Measurements from ENCODE around the gene PRDM16. TPM values are rescaled to one million over a fixed set of nuclear protein-coding genes. Genes with fewer than 3 reads are reported as not detected.

The PRDM16 gene
- total and polyA plus RNA-seq, 2 of the 13 experiments (the other 11 are each of a cell fraction or from before 2014, with no cell fraction given): 0.15 to 0.81 TPM

DNA sequence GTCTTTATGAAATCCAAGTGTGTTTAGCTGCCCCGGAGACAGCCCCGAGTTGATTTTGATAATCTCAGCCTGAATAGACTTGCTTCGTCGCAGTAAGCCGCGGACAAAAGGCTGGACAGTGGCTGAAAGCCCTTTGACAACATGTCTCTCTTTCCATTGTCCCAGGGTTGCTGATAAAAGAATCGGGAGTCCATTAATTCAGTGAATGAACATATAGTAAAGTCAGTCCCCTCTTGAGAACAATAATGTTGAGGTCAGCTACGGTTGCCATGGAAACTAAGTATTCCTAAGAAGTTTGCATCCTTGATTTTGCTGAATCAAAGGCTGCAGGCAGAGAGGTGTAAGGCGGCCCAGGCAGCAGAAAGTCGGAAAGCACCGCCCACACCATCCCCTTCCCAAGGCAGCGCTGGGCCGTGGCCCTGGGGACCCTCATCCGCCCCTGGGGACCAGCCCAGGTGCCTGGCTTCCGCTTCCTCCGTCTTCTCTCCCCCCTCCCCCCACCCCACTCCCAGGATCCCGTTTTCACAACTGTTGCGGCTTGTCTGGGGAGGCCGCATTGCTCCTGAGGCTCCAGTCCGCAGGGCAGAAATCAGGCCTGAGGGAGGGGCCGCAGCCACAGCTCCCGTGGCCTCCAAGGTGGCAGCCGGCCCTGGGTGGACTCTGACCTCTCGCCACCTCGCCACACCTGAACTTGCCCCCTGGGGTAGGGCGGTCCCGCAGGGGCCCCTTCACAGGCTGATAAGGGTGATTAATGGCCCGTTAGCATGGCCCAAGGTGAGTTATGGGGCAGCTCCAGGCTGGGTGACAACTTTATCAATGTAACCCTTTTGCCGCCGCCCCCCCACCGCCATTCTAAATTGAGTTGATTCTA lies 180.9 kb downstream of the PRDM16 start (continued):
- TF ChIP-seq, protein P1, sequence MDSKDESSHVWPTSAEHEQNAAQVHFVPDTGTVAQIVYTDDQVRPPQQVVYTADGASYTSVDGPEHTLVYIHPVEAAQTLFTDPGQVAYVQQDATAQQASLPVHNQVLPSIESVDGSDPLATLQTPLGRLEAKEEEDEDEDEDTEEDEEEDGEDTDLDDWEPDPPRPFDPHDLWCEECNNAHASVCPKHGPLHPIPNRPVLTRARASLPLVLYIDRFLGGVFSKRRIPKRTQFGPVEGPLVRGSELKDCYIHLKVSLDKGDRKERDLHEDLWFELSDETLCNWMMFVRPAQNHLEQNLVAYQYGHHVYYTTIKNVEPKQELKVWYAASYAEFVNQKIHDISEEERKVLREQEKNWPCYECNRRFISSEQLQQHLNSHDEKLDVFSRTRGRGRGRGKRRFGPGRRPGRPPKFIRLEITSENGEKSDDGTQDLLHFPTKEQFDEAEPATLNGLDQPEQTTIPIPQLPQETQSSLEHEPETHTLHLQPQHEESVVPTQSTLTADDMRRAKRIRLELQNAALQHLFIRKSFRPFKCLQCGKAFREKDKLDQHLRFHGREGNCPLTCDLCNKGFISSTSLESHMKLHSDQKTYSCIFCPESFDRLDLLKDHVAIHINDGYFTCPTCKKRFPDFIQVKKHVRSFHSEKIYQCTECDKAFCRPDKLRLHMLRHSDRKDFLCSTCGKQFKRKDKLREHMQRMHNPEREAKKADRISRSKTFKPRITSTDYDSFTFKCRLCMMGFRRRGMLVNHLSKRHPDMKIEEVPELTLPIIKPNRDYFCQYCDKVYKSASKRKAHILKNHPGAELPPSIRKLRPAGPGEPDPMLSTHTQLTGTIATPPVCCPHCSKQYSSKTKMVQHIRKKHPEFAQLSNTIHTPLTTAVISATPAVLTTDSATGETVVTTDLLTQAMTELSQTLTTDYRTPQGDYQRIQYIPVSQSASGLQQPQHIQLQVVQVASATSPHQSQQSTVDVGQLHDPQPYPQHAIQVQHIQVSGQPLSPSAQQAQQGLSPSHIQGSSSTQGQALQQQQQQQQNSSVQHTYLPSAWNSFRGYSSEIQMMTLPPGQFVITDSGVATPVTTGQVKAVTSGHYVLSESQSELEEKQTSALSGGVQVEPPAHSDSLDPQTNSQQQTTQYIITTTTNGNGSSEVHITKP (CRISPR knock-in tag; IDR thresholded peaks at IDR 0.05; ENCODE audit: low read depth): peak; percentile 22; the same call in 1 of the 2 replicates
- TF ChIP-seq ZNF17 (CRISPR knock-in tag; IDR thresholded peaks at IDR 0.05) (no peak), KMT2A (CRISPR knock-in tag; IDR thresholded peaks at IDR 0.05) (no peak), MZF1 (CRISPR knock-in tag; IDR thresholded peaks at IDR 0.05; ENCODE audit: borderline replicate concordance) (no peak), NRL (CRISPR knock-in tag; IDR thresholded peaks at IDR 0.05; ENCODE audit: borderline replicate concordance) (no peak), DPF2 (CRISPR knock-in tag; IDR thresholded peaks at IDR 0.05; ENCODE audit: borderline replicate concordance, low read depth) (no peak), MXI1 (IDR thresholded peaks at IDR 0.05; ENCODE audit: borderline replicate concordance, low read depth, low read length) (no peak; the same call in 2 of the 3 replicates), SCMH1 (CRISPR knock-in tag; IDR thresholded peaks at IDR 0.05; ENCODE audit: borderline replicate concordance) (no peak), ZNF75D (CRISPR knock-in tag; IDR thresholded peaks at IDR 0.05; ENCODE audit: borderline replicate concordance) (no peak), NFYB (CRISPR knock-in tag; IDR thresholded peaks at IDR 0.05) (no peak), ZNF282 (IDR thresholded peaks at IDR 0.05; ENCODE audit: partially characterized antibody) (no peak), EP300 (IDR thresholded peaks at IDR 0.05; ENCODE audit: low read depth in 2 of 2, low read length in 2 of 2) (peak in 1 of 2 experiments; percentile 79; a peak in 1 of 4 replicates), EP300 (CRISPR knock-in tag; IDR thresholded peaks at IDR 0.05; ENCODE audit: borderline replicate concordance) (no peak), CAMTA2 (CRISPR knock-in tag; IDR thresholded peaks at IDR 0.05; ENCODE audit: borderline replicate concordance) (no peak), ZNF33A (CRISPR knock-in tag; IDR thresholded peaks at IDR 0.05; ENCODE audit: borderline replicate concordance) (no peak), PLRG1 (conservative IDR thresholded peaks at IDR 0.05) (no peak), MBD4 (IDR thresholded peaks at IDR 0.05; ENCODE audit: borderline replicate concordance, low read length) (no peak), GFI1 (CRISPR knock-in tag; IDR thresholded peaks at IDR 0.05; ENCODE audit: borderline replicate concordance) (0 out of 2 replicates have a peak, but pooled peaks have one; percentile 24), ZFX (CRISPR knock-in tag; IDR thresholded peaks at IDR 0.05; ENCODE audit: low read depth) (peak; percentile 71), HNF4A (CRISPR knock-in tag; IDR thresholded peaks at IDR 0.05) (peak; percentile 94), CENPT (CRISPR knock-in tag; IDR thresholded peaks at IDR 0.05; ENCODE audit: low read depth) (no peak), ZNF501 (CRISPR knock-in tag; IDR thresholded peaks at IDR 0.05) (0 out of 2 replicates have a peak, but pooled peaks have one; percentile 10)
- TF ChIP-seq, protein P2, sequence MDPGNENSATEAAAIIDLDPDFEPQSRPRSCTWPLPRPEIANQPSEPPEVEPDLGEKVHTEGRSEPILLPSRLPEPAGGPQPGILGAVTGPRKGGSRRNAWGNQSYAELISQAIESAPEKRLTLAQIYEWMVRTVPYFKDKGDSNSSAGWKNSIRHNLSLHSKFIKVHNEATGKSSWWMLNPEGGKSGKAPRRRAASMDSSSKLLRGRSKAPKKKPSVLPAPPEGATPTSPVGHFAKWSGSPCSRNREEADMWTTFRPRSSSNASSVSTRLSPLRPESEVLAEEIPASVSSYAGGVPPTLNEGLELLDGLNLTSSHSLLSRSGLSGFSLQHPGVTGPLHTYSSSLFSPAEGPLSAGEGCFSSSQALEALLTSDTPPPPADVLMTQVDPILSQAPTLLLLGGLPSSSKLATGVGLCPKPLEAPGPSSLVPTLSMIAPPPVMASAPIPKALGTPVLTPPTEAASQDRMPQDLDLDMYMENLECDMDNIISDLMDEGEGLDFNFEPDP (CRISPR knock-in tag; conservative IDR thresholded peaks at IDR 0.05): no peak
- TF ChIP-seq, protein P3, sequence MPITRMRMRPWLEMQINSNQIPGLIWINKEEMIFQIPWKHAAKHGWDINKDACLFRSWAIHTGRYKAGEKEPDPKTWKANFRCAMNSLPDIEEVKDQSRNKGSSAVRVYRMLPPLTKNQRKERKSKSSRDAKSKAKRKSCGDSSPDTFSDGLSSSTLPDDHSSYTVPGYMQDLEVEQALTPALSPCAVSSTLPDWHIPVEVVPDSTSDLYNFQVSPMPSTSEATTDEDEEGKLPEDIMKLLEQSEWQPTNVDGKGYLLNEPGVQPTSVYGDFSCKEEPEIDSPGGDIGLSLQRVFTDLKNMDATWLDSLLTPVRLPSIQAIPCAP (CRISPR knock-in tag; IDR thresholded peaks at IDR 0.05; ENCODE audit: low read depth): no peak
